ENCODE measurements around the gene HK1. TPM values are rescaled to one million over a fixed set of nuclear protein-coding genes. Genes with fewer than 3 reads are reported as not detected.

Gene HK1
- total and polyA plus RNA-seq, 2 of the 4 experiments (the other 2 are of a cell fraction), result 53.7 to 90.5 TPM

- Histone ChIP-seq H3K36me3 (ENCODE audit: control insufficient read depth, insufficient read depth, low read length) (no peaks in the 10 kb centered on the region; the same call in 1 of the 2 replicates), H3K56ac (ENCODE audit: extremely low read depth, insufficient read depth, low read length) (no peak overlapping the region), H3K4me1 (ENCODE audit: control insufficient read depth, insufficient read depth, low read length) (peaks cover 28% of the 10 kb centered on the region), H3K4me3 (ENCODE audit: insufficient read depth, low read depth, low read length) (no peak overlapping the region), H3K14ac (replicated peaks; ENCODE audit: low read depth, low read length) (peak overlapping the region; percentile 64; the same call in 1 of the 2 replicates), H3K79me1 (ENCODE audit: low read depth in 1 of 2, low read length in 2 of 2) (peaks cover 41 to 88% of the 10 kb centered on the region in 2 experiments), H3K18ac (ENCODE audit: low read depth, low read length) (no peak overlapping the region), H4K8ac (ENCODE audit: low read depth in 2 of 2, low read length in 2 of 2) (peak overlapping the region; percentile 7 to 57; a peak in 2 of 4 replicates), H3K4me2 (ENCODE audit: low read depth, low read length) (peak overlapping the region; percentile 41; the same call in 1 of the 2 replicates), H3K27me3 (ENCODE audit: control insufficient read depth, insufficient read depth, low read length) (no peaks in the 10 kb centered on the region), H2BK5ac (ENCODE audit: low read depth, low read length, poor library complexity, severe bottlenecking) (peak overlapping the region; percentile 54), H2AK5ac (ENCODE audit: low read depth, low read length) (peak overlapping the region; percentile 73; the same call in 1 of the 2 replicates), H3K27ac (ENCODE audit: insufficient read depth, low read length) (peak overlapping the region; percentile 61), H4K20me1 (ENCODE audit: insufficient read depth, low read length) (peaks cover 83% of the 10 kb centered on the region), H3K9me3 (ENCODE audit: control insufficient read depth, insufficient read depth, low read length) (no peaks in the 10 kb centered on the region), H3K9ac (ENCODE audit: low read depth, low read length) (no peak overlapping the region), H4K5ac (ENCODE audit: low read depth, low read length) (no peak overlapping the region), H2AFZ (replicated peaks; ENCODE audit: low read length, poor library complexity) (no peak overlapping the region), H2BK20ac (ENCODE audit: low read depth, low read length) (peak overlapping the region; percentile 70; the same call in 1 of the 2 replicates), H3K4ac (ENCODE audit: low read depth, low read length) (peak overlapping the region; percentile 81), H3K9me1 (ENCODE audit: insufficient read depth, low read length) (peaks cover 48% of the 10 kb centered on the region), H2BK120ac (ENCODE audit: low read depth, low read length) (peak overlapping the region; percentile 61), H4K91ac (ENCODE audit: insufficient read depth, low read depth, low read length) (0 out of 2 replicates have a peak overlapping the region, but pooled peaks have one; percentile 16), H3K23ac (ENCODE audit: low read depth, low read length) (peak overlapping the region; percentile 66; the same call in 1 of the 2 replicates), H2BK15ac (ENCODE audit: low read depth, low read length) (0 out of 3 replicates have a peak overlapping the region, but pooled peaks have one; percentile 2), H2AK9ac (replicated peaks; ENCODE audit: low read depth, low read length, poor library complexity) (peak overlapping the region; percentile 75)
- no CpG with 5 or more reads among the region's 2 CpGs for WGBS, 2 experiments (ENCODE audit: extremely low coverage in 2 of 2, insufficient read length in 1 of 2)
- dilution Hi-C loops (cut with HindIII; ENCODE audit: low sequenced_read_pairs, unreplicated experiment), result no loop called here
- intact Hi-C loops (cut with micrococcal nuclease), result no loop called here
- POLR2A ChIA-PET (ENCODE audit: unreplicated experiment), result no interaction called here
- in situ Hi-C loops (cut with MboI; ENCODE audit: low sequenced_read_pairs), result no loop called here
- ATAC-seq (ENCODE audit: low read depth), result no peak
- no peak for DNase-seq
- no peak for TF ChIP-seq MAZ (IDR thresholded peaks at IDR 0.05; ENCODE audit: borderline replicate concordance, low read depth, low read length)
- no peak for TF ChIP-seq CTCF (conservative IDR thresholded peaks at IDR 0.05; ENCODE audit: low read depth, low read length)
- no peak for TF ChIP-seq RCOR1 (IDR thresholded peaks at IDR 0.05; ENCODE audit: insufficient replicate concordance, low read length)
- TF ChIP-seq ELK1 (IDR thresholded peaks at IDR 0.05; ENCODE audit: borderline replicate concordance, low read depth, low read length), result no peak
- no peak for TF ChIP-seq CEBPB (IDR thresholded peaks at IDR 0.05; ENCODE audit: low read depth, low read length)
- TF ChIP-seq MXI1 (IDR thresholded peaks at IDR 0.05; ENCODE audit: borderline replicate concordance, low read depth, low read length), result no peak
- TF ChIP-seq RAD21 (IDR thresholded peaks at IDR 0.05; ENCODE audit: low read length), result no peak
- TF ChIP-seq RFX5 (IDR thresholded peaks at IDR 0.05; ENCODE audit: low read depth, low read length), result no peak
- TF ChIP-seq MAFK (IDR thresholded peaks at IDR 0.05; ENCODE audit: low read depth, low read length), result no peak
- no peak for TF ChIP-seq SMC3 (IDR thresholded peaks at IDR 0.05; ENCODE audit: low read depth, low read length)
- no peak for TF ChIP-seq FOS (IDR thresholded peaks at IDR 0.05; ENCODE audit: low read depth, low read length)
- TF ChIP-seq BHLHE40 (IDR thresholded peaks at IDR 0.05; ENCODE audit: low read depth, low read length), result no peak
- no peak for TF ChIP-seq NFE2L2 (IDR thresholded peaks at IDR 0.05; ENCODE audit: low read depth, low read length)
- no peak for TF ChIP-seq POLR2A (IDR thresholded peaks at IDR 0.05; ENCODE audit: low read depth, low read length)
- no peak for TF ChIP-seq CHD1 (IDR thresholded peaks at IDR 0.05; ENCODE audit: low read depth, low read length)
- TF ChIP-seq USF2 (IDR thresholded peaks at IDR 0.05; ENCODE audit: low read depth, low read length), result no peak
- CTCF ChIA-PET, result no interaction called here
- no TSS peak for BruUV-seq (replicated peaks)
Measured at GRCh38 chr10:69336952-69337295, 58.6 kb downstream of the HK1 start.
